ENCODE measurements around the gene POLD4.

DNA sequence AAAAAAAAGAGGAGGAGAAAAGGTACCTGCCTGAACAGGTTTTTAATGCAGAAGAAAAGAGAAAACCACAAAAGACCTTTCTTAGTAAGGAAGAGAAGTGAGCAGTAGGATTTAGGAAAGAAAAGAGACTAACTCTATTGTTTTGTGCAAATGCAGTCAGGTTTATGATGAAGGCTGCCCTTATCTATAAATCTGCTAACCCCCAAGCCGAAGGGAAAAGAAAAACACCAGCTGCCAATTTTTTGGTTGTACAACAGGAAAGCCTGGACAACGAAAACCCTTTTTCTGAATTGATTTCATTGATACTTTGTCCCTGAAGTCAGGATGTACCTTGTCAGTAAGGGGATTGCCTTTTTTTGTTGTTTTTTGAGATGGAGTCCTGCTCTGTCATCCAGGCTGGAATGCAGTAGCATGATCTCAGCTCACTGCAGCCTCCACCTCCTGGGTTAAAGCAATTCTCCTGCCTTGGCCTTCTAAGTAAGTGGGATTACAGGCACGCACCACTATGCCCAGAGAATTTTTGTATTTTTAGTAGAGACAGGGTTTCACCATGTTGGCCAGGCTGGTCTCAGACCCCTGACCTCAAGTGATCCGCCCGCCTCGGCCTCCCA lies 21.2 kb downstream of the POLD4 start:
- TF ChIP-seq CTCF (IDR thresholded peaks at IDR 0.05; ENCODE audit: extremely low read depth in 1 of 2, insufficient read depth in 1 of 2, low read depth in 1 of 2, low read length in 2 of 2) (no peak), POLR2A (IDR thresholded peaks at IDR 0.05; ENCODE audit: low read depth, low read length) (no peak), POLR2AphosphoS5 (IDR thresholded peaks at IDR 0.05; ENCODE audit: insufficient read depth, low read depth, low read length) (no peak), FOS (IDR thresholded peaks at IDR 0.05; ENCODE audit: borderline replicate concordance, insufficient read depth, low read length) (no peak), EZH2 (IDR thresholded peaks at IDR 0.05; ENCODE audit: borderline replicate concordance, low read depth, low read length, severe bottlenecking) (no peak)
